ENCODE results near the gene MGAM2. TPM values are rescaled to one million over a fixed set of nuclear protein-coding genes. Genes with fewer than 3 reads are reported as not detected.

MGAM2 gene
- total RNA-seq, 2 experiments from 2014 or later, result not detected

- ChIA-PET CTCF (ENCODE audit: unreplicated experiment) (no interaction called here), POLR2A (no interaction called here)
- H3K27ac ChIP-seq (ENCODE audit: low read depth, low read length, poor library complexity, severe bottlenecking), result no peak overlapping the region
- TF ChIP-seq EZH2phosphoT487 (IDR thresholded peaks at IDR 0.05; ENCODE audit: borderline replicate concordance, low read depth, low read length) (no peak), CTCF (conservative IDR thresholded peaks at IDR 0.05; ENCODE audit: low read length) (no peak)
- DNase-seq (ENCODE audit: low spot score), result no peak
- H3K36me3 ChIP-seq (ENCODE audit: insufficient read depth, low read length), result no peaks in the 10 kb centered on the region
- H3K4me1 ChIP-seq (ENCODE audit: insufficient read depth, low read length, poor library complexity, severe bottlenecking), result no peaks in the 10 kb centered on the region
- no peak overlapping the region for H3K4me2 ChIP-seq (ENCODE audit: low read length)
- no peak overlapping the region for H3K4me3 ChIP-seq (ENCODE audit: low read depth, low read length, poor library complexity, severe bottlenecking)
- BruUV-seq (replicated peaks), result no TSS peak
- no peak overlapping the region for H2AFZ ChIP-seq (ENCODE audit: low read length)
- no peaks in the 10 kb centered on the region for H3K9me2 ChIP-seq (ENCODE audit: insufficient read depth, low read length)
- H3K9me3 ChIP-seq (ENCODE audit: low read length), result no peaks in the 10 kb centered on the region
- intact Hi-C loops (cut with micrococcal nuclease; ENCODE audit: unreplicated experiment), result no loop called here
- H4K20me1 ChIP-seq (ENCODE audit: insufficient read depth, low read length), result no peaks in the 10 kb centered on the region
- H3K79me2 ChIP-seq (ENCODE audit: insufficient read depth, low read depth, low read length), result no peaks in the 10 kb centered on the region
Measured at GRCh38 chr7:142125256-142125955, 13.9 kb downstream of the MGAM2 start.

GRCh38 chr7:142130267-142130666 lies 18.7 kb downstream of the MGAM2 start:
- H3K27ac ChIP-seq (ENCODE audit: low read depth, low read length, poor library complexity, severe bottlenecking), result no peak overlapping the region
- TF ChIP-seq CTCF (conservative IDR thresholded peaks at IDR 0.05; ENCODE audit: low read length), result no peak
- TF ChIP-seq EZH2phosphoT487 (IDR thresholded peaks at IDR 0.05; ENCODE audit: borderline replicate concordance, low read depth, low read length), result no peak
- no peaks in the 10 kb centered on the region for H3K9me3 ChIP-seq (ENCODE audit: low read length)
- no peaks in the 10 kb centered on the region for H3K79me2 ChIP-seq (ENCODE audit: insufficient read depth, low read depth, low read length)
- H4K20me1 ChIP-seq (ENCODE audit: insufficient read depth, low read length), result no peaks in the 10 kb centered on the region
- H3K4me2 ChIP-seq (ENCODE audit: low read length), result no peak overlapping the region
- no peak overlapping the region for H3K4me3 ChIP-seq (ENCODE audit: low read depth, low read length, poor library complexity, severe bottlenecking)
- no peaks in the 10 kb centered on the region for H3K9me2 ChIP-seq (ENCODE audit: insufficient read depth, low read length)
- ChIA-PET CTCF (ENCODE audit: unreplicated experiment) (no interaction called here), POLR2A (no interaction called here)
- no peak overlapping the region for H2AFZ ChIP-seq (ENCODE audit: low read length)
- H3K36me3 ChIP-seq (ENCODE audit: insufficient read depth, low read length), result no peaks in the 10 kb centered on the region
- H3K4me1 ChIP-seq (ENCODE audit: insufficient read depth, low read length, poor library complexity, severe bottlenecking), result no peaks in the 10 kb centered on the region
- intact Hi-C loops (cut with micrococcal nuclease; ENCODE audit: unreplicated experiment), result no loop called here
- no TSS peak for BruUV-seq (replicated peaks)
- DNase-seq (ENCODE audit: low spot score), result no peak

- TF ChIP-seq EZH2phosphoT487 (IDR thresholded peaks at IDR 0.05; ENCODE audit: borderline replicate concordance, low read depth, low read length) (no peak), CTCF (conservative IDR thresholded peaks at IDR 0.05; ENCODE audit: low read length) (no peak)
- H3K4me2 ChIP-seq (ENCODE audit: low read length), result no peak overlapping the region
- H3K4me3 ChIP-seq (ENCODE audit: low read depth, low read length, poor library complexity, severe bottlenecking), result no peak overlapping the region
- no peaks in the 10 kb centered on the region for H4K20me1 ChIP-seq (ENCODE audit: insufficient read depth, low read length)
- H2AFZ ChIP-seq (ENCODE audit: low read length), result no peak overlapping the region
- H3K36me3 ChIP-seq (ENCODE audit: insufficient read depth, low read length), result no peaks in the 10 kb centered on the region
- no peaks in the 10 kb centered on the region for H3K9me2 ChIP-seq (ENCODE audit: insufficient read depth, low read length)
- ChIA-PET POLR2A (no interaction called here), CTCF (ENCODE audit: unreplicated experiment) (no interaction called here)
- no peak for DNase-seq (ENCODE audit: low spot score)
- intact Hi-C loops (cut with micrococcal nuclease; ENCODE audit: unreplicated experiment), result no loop called here
- no peaks in the 10 kb centered on the region for H3K9me3 ChIP-seq (ENCODE audit: low read length)
- no TSS peak for BruUV-seq (replicated peaks)
- H3K27ac ChIP-seq (ENCODE audit: low read depth, low read length, poor library complexity, severe bottlenecking), result no peak overlapping the region
- no peaks in the 10 kb centered on the region for H3K79me2 ChIP-seq (ENCODE audit: insufficient read depth, low read depth, low read length)
- no peaks in the 10 kb centered on the region for H3K4me1 ChIP-seq (ENCODE audit: insufficient read depth, low read length, poor library complexity, severe bottlenecking)
Measured at GRCh38 chr7:142131439-142132185, 20.1 kb downstream of the MGAM2 start.
